Gastrocnemius medialis (tissue), 4 donors: ENCODE results near the gene GPC6.

ENCODE experiments used
- POLR2A ChIP-seq, 2 donors: fragments of 450-650 bp; IDR thresholded peaks; one replicate each; pipeline ENCODE4 v1.6.1; 2017; ENCODE audit warnings: antibody characterized with exemption in 2 of 2, mild to moderate bottlenecking in 2 of 2, moderate library complexity in 2 of 2
- TF ChIP-seq, protein P1 (sequence below), 5 experiments: fragments of 450-650 bp in 3 of 5; fragments of 200-600 bp in 2 of 5; sonication (generic) in 2 of 5; IDR thresholded peaks in 4 of 5; conservative IDR thresholded peaks in 1 of 5; 1 replicate in 4 of 5; 2 replicates in 1 of 5; pipeline ENCODE4 v1.5.1; 2016 to 2019; ENCODE audit warnings: antibody characterized with exemption in 5 of 5, mild to moderate bottlenecking in 3 of 5, moderate library complexity in 3 of 5

DNA sequence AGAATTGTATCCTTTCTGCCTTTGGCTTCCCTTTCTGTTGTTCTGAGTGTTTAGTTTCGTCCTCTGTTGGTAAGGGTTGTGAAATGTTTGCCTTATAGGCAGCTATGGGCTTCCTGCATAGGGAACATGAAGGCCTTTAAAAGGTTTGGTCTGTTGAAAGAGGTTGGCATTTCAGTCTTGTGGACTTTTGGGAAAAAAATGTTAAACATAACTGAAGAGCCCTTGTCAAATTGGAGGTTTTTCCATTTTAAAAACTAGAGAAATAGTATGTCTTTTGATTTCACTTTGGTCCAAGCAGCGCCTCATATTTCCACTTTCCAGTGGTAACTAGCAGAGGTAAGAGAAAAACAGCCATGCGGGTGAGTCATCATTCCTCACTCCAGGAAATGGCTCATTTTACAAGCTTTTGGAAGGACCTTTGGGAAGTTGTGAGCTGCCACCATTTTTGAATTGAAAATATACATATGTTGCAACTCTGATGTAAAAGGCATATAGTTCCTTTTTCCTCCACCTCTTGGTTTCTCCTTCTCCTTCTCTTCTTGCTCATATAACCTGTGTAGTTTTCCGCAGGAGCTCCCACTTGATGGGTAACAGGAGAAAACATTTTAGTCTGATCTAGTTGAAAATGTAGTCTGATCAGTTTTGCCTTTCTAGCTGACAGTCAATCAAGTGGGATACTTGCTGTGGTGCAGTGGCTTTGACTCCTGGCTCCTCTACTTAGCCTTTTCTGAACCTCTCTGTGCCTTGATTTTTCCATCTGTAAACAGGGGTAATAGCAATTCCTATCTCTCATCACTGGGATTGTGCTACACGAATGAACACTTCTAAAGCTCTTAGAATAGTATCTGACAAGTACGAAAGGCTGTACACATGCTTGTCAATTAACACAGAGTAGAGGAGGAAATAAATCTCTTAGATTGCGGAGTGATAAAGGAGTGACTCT is 23.0 kb downstream of the GPC6 start:
- TF ChIP-seq POLR2A (IDR thresholded peaks at IDR 0.05) = no peak
- TF ChIP-seq, protein P1, sequence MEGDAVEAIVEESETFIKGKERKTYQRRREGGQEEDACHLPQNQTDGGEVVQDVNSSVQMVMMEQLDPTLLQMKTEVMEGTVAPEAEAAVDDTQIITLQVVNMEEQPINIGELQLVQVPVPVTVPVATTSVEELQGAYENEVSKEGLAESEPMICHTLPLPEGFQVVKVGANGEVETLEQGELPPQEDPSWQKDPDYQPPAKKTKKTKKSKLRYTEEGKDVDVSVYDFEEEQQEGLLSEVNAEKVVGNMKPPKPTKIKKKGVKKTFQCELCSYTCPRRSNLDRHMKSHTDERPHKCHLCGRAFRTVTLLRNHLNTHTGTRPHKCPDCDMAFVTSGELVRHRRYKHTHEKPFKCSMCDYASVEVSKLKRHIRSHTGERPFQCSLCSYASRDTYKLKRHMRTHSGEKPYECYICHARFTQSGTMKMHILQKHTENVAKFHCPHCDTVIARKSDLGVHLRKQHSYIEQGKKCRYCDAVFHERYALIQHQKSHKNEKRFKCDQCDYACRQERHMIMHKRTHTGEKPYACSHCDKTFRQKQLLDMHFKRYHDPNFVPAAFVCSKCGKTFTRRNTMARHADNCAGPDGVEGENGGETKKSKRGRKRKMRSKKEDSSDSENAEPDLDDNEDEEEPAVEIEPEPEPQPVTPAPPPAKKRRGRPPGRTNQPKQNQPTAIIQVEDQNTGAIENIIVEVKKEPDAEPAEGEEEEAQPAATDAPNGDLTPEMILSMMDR (IDR thresholded peaks at IDR 0.05 in 4 of 5, conservative IDR thresholded peaks at IDR 0.05 in 1 of 5) = no peak
